NB4 (cell line): ENCODE results near the gene IGF2BP3.
A peak's percentile ranks its signal among the peaks of the same experiment; 100 is the strongest.

Source experiments
- TF ChIP-seq, protein P1 (sequence below): IDR thresholded peaks from one replicate; pipeline ENCODE4 v1.5.1; 2012; ENCODE audit warnings: low read depth, low read length
- TF ChIP-seq, protein P2 (sequence below): IDR thresholded peaks from 2 replicates; pipeline ENCODE4 v1.6.1; 2011; ENCODE audit warnings: low read depth, low read length

DNA sequence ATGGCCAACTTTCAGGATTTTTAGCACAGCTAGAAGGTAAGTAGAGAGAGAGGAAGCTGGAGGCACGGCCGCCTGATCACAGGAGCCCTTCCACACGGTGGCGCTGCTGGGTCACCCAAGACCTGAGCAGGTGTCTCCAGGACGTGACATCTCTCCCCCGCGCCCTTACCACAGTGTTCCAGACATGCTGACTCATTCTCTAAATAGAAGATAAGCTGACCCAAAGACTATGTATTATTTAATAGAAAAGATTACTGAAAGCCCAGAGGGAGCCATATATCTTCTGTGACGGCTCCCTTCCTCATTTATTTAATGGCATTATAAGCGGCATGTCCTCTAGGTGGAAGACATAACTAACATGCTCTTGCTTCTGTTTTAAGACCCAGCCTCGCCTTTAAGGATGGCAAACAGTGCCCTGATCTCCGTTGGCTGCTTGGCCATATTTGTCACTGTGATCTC, 197.1 kb downstream of the IGF2BP3 start:
- TF ChIP-seq, protein P1, sequence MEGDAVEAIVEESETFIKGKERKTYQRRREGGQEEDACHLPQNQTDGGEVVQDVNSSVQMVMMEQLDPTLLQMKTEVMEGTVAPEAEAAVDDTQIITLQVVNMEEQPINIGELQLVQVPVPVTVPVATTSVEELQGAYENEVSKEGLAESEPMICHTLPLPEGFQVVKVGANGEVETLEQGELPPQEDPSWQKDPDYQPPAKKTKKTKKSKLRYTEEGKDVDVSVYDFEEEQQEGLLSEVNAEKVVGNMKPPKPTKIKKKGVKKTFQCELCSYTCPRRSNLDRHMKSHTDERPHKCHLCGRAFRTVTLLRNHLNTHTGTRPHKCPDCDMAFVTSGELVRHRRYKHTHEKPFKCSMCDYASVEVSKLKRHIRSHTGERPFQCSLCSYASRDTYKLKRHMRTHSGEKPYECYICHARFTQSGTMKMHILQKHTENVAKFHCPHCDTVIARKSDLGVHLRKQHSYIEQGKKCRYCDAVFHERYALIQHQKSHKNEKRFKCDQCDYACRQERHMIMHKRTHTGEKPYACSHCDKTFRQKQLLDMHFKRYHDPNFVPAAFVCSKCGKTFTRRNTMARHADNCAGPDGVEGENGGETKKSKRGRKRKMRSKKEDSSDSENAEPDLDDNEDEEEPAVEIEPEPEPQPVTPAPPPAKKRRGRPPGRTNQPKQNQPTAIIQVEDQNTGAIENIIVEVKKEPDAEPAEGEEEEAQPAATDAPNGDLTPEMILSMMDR: peak; percentile 96
- TF ChIP-seq, protein P2, sequence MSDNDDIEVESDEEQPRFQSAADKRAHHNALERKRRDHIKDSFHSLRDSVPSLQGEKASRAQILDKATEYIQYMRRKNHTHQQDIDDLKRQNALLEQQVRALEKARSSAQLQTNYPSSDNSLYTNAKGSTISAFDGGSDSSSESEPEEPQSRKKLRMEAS: peak; percentile 90
